Neural cell (in vitro differentiated cells): ENCODE data around the gene NOL7.

Source experiments
- EZH2 ChIP-seq: fragments of 200-600, 300-800 bp; shearing (Covaris generic), sonication (generic); IDR thresholded peaks from 2 replicates; pipeline ENCODE4 v1.6.1; 2014; ENCODE audit warnings: antibody characterized with exemption, low read length, borderline replicate concordance, mild to moderate bottlenecking; ENCODE audit not compliant: insufficient read depth, poor library complexity, severe bottlenecking
- POLR2AphosphoS5 ChIP-seq: IDR thresholded peaks from 2 replicates; pipeline ENCODE4 v1.6.1; 2012
- TF ChIP-seq, protein P1 (sequence below): fragments of 450-650 bp; IDR thresholded peaks from 2 replicates; pipeline ENCODE4 v1.5.1; 2014; ENCODE audit warnings: antibody characterized with exemption, mild to moderate bottlenecking, moderate library complexity; ENCODE audit not compliant: poor library complexity, severe bottlenecking

DNA sequence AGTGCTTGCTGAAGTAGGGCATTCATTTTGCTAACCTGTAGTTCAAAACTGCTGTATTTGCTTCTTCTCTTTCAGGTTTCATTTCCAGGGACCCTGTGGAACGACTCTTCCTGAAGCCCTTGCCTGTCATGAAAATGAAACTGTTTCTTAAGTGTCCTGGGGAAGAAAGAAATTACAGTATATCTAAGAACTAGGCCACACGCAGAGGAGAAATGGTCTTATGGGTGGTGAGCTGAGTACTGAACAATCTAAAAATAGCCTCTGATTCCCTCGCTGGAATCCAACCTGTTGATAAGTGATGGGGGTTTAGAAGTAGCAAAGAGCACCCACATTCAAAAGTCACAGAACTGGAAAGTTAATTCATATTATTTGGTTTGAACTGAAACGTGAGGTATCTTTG lies 3.4 kb upstream of the NOL7 start:
- TF ChIP-seq POLR2AphosphoS5 = no peak
- TF ChIP-seq, protein P1, sequence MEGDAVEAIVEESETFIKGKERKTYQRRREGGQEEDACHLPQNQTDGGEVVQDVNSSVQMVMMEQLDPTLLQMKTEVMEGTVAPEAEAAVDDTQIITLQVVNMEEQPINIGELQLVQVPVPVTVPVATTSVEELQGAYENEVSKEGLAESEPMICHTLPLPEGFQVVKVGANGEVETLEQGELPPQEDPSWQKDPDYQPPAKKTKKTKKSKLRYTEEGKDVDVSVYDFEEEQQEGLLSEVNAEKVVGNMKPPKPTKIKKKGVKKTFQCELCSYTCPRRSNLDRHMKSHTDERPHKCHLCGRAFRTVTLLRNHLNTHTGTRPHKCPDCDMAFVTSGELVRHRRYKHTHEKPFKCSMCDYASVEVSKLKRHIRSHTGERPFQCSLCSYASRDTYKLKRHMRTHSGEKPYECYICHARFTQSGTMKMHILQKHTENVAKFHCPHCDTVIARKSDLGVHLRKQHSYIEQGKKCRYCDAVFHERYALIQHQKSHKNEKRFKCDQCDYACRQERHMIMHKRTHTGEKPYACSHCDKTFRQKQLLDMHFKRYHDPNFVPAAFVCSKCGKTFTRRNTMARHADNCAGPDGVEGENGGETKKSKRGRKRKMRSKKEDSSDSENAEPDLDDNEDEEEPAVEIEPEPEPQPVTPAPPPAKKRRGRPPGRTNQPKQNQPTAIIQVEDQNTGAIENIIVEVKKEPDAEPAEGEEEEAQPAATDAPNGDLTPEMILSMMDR = no peak
- TF ChIP-seq EZH2 = no peak
